Ishikawa (cell line): ENCODE measurements around the gene RBBP4.

ENCODE experiments used
- CEBPB ChIP-seq: IDR thresholded peaks from 2 replicates; pipeline ENCODE4 v1.6.1; 2012
- CREB1 ChIP-seq: IDR thresholded peaks from 2 replicates; pipeline ENCODE4 v1.6.1; 2012; ENCODE audit warnings: low read depth
- EGR1 ChIP-seq: IDR thresholded peaks from 2 replicates; pipeline ENCODE4 v1.6.1; 2012
- EP300 ChIP-seq: IDR thresholded peaks from 2 replicates; pipeline ENCODE4 v1.6.1; 2012; ENCODE audit warnings: borderline replicate concordance
- FOXM1 ChIP-seq: IDR thresholded peaks from 2 replicates; pipeline ENCODE4 v1.6.1; 2012; ENCODE audit warnings: low read depth, borderline replicate concordance
- NFIC ChIP-seq: IDR thresholded peaks from 2 replicates; pipeline ENCODE4 v1.6.1; 2012
- RAD21 ChIP-seq: IDR thresholded peaks from 2 replicates; pipeline ENCODE4 v1.6.1; 2012; ENCODE audit warnings: low read depth
- TAF1 ChIP-seq: IDR thresholded peaks from 2 replicates; pipeline ENCODE4 v1.6.1; 2012; ENCODE audit warnings: low read depth, mild to moderate bottlenecking
- TCF12 ChIP-seq: IDR thresholded peaks from 2 replicates; pipeline ENCODE4 v1.6.1; 2012; ENCODE audit warnings: low read depth
- TEAD4 ChIP-seq: IDR thresholded peaks from 2 replicates; pipeline ENCODE4 v1.6.1; 2012
- YY1 ChIP-seq: IDR thresholded peaks from 2 replicates; pipeline ENCODE4 v1.6.1; 2012; ENCODE audit warnings: low read depth
- ZBTB7A ChIP-seq: IDR thresholded peaks from 2 replicates; pipeline ENCODE4 v1.6.1; 2012; ENCODE audit warnings: low read depth
- TF ChIP-seq, protein P1 (sequence below): IDR thresholded peaks from 2 replicates; pipeline ENCODE4 v1.6.1; 2012
- TF ChIP-seq, protein P2 (sequence below): IDR thresholded peaks from 2 replicates; pipeline ENCODE4 v1.6.1; 2012; ENCODE audit warnings: low read depth, mild to moderate bottlenecking
- TF ChIP-seq, protein P3 (sequence below): IDR thresholded peaks from 2 replicates; pipeline ENCODE4 v1.6.1; 2012

RBBP4 gene

DNA sequence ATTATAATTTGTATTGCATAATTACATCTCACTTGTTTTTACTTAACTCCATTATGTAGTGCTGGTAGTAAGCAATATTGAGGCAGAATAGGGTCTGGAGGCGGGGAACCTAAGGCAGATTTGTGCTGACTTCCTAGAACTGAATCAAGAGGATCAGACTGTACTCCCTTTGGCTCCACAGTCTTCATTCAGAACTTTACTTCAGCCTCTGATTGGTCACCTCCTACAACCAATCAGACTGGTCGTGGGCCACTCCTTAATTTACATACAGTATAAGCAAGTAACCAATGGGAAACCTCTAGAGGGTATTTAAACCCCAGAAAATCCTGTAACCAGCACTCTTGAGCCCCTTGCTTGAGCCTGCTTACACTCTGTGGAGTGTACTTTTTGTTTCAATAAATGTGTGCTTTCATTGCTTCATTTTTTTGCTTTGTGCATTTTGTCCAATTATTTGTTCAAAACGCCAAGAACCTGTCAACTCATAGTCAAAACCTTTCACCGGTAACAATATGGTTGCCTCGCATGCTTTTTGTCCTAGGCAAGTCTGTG, 32.3 kb upstream of the RBBP4 start:
- TF ChIP-seq TAF1 (no peak), CEBPB (no peak), TCF12 (no peak), TEAD4 (no peak), NFIC (no peak), FOXM1 (no peak), EGR1 (no peak)
- TF ChIP-seq, protein P1, sequence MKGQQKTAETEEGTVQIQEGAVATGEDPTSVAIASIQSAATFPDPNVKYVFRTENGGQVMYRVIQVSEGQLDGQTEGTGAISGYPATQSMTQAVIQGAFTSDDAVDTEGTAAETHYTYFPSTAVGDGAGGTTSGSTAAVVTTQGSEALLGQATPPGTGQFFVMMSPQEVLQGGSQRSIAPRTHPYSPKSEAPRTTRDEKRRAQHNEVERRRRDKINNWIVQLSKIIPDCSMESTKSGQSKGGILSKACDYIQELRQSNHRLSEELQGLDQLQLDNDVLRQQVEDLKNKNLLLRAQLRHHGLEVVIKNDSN: no peak
- TF ChIP-seq, protein P2, sequence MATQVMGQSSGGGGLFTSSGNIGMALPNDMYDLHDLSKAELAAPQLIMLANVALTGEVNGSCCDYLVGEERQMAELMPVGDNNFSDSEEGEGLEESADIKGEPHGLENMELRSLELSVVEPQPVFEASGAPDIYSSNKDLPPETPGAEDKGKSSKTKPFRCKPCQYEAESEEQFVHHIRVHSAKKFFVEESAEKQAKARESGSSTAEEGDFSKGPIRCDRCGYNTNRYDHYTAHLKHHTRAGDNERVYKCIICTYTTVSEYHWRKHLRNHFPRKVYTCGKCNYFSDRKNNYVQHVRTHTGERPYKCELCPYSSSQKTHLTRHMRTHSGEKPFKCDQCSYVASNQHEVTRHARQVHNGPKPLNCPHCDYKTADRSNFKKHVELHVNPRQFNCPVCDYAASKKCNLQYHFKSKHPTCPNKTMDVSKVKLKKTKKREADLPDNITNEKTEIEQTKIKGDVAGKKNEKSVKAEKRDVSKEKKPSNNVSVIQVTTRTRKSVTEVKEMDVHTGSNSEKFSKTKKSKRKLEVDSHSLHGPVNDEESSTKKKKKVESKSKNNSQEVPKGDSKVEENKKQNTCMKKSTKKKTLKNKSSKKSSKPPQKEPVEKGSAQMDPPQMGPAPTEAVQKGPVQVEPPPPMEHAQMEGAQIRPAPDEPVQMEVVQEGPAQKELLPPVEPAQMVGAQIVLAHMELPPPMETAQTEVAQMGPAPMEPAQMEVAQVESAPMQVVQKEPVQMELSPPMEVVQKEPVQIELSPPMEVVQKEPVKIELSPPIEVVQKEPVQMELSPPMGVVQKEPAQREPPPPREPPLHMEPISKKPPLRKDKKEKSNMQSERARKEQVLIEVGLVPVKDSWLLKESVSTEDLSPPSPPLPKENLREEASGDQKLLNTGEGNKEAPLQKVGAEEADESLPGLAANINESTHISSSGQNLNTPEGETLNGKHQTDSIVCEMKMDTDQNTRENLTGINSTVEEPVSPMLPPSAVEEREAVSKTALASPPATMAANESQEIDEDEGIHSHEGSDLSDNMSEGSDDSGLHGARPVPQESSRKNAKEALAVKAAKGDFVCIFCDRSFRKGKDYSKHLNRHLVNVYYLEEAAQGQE: no peak
- TF ChIP-seq, protein P3, sequence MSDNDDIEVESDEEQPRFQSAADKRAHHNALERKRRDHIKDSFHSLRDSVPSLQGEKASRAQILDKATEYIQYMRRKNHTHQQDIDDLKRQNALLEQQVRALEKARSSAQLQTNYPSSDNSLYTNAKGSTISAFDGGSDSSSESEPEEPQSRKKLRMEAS: no peak

DNA sequence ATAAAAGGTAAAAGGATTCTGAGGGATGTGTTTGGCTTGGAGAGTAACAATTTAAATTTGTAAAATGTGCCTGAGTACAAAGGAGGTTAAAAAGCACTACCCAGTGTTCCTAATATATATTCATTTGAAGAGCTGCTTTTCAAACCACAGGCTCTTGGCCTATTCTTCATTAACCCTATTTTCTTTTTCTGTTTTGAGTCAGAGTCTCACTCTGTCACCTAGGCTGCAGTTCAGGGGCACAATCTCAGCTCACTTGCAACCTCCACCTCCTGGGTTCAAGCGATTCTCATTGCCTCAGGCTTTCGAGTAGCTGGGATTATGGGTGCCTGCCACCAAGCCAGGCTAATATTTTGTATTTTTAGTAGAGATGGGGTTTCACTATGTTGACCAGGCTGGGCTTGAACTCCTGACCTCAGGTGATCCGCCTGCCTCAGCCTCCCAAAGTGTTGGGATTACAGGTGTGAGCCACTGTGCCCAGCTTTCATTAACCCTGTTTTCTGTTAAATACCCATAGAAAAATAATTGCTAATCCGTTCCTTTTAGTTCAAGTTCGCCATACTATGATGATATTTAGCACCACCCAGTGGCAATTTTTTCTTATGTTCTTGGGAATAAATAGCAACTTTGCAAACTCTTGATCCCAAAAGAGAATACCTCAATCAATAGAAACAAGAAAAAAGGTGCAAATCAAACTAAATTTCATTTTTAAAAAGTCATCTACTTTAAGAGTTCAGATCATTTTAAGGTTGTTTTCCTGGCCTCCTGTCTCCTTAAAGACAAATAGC, 31.1 kb upstream of the RBBP4 start:
- TF ChIP-seq, protein P3: no peak
- TF ChIP-seq TAF1 (no peak), FOXM1 (no peak), NFIC (no peak), YY1 (no peak), CEBPB (no peak), EP300 (no peak), ZBTB7A (no peak), RAD21 (no peak), EGR1 (no peak), TEAD4 (no peak), CREB1 (no peak)
- TF ChIP-seq, protein P1: no peak

DNA sequence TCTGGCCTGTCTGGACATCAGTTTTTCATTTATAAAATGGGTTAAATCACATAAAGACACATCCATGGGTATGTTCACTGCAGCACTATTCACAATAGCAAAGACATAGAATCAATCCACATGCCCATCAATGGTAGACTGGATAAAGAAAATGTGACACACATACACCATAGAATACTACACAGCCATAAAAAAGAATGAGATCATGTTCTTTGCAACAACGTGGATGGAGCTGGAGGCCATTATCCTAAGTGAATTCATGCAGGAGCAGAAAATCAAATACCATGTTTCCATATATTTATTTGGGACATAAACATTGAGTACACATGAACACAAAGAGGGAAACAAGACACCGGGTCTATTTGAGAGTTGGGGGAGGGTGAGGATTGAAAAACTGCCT, 28.8 kb upstream of the RBBP4 start:
- TF ChIP-seq, protein P3: no peak
- TF ChIP-seq EP300: no peak
- TF ChIP-seq CEBPB: no peak
- TF ChIP-seq TAF1: no peak
- TF ChIP-seq ZBTB7A: no peak
- TF ChIP-seq YY1: no peak

DNA sequence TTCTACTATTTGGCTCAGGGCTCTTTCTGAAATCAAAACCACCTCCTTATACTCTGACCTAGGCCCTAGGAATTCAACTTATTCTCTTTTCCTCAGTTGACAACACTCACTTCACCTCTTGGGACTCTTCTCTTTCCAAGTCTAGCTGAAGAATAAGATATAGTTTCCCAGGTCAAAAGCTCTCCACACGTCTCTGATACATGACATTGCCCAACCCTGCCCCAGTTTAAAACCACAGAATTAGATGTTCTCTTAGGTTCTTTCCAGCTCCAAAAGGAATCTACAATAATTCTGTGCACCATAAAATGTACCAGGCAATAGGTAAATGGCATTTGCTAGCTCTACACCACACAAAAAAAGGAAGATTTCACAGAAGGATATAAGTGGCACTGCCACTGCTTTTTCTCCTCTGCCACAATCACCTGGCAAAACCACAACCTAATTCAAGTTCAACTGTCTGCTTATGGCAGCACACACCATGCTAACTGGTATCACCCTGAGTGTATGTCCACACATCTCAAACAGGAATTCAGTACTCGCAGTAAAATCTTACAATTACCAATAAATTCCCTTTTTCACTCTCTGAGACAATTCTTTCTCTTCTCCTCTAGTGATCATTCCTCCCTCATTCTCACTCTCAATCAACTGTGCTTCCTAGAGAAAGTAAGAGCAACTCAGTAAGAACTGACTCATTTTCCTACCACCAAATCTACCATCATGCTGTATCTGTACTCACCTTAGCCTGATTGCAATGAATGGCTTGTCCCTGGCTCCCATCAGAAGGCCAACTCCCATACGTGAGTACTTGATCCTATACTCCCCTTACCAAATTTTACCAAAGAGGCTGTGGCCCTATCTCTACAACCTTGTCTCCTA, 28.0 kb upstream of the RBBP4 start:
- TF ChIP-seq NFIC (no peak), TEAD4 (no peak), EGR1 (no peak), TCF12 (no peak), EP300 (no peak), FOXM1 (no peak), ZBTB7A (no peak), YY1 (no peak), CEBPB (no peak), CREB1 (no peak), RAD21 (no peak), TAF1 (no peak)
- TF ChIP-seq, protein P2: no peak
- TF ChIP-seq, protein P3: no peak
- TF ChIP-seq, protein P1: no peak
